Hepatocyte (in vitro differentiated cells): ENCODE data around the gene PEX1.

ENCODE experiments used
- CTCF ChIP-seq: fragments of 200-600 bp; sonication (generic); IDR thresholded peaks from 2 replicates; pipeline ENCODE4 v1.5.1; 2016; ENCODE audit warnings: antibody characterized with exemption, mild to moderate bottlenecking; ENCODE audit not compliant: poor library complexity
- EZH2 ChIP-seq: fragments of 200-600 bp; sonication (generic); IDR thresholded peaks from 2 replicates; pipeline ENCODE4 v1.6.1; 2016; ENCODE audit warnings: antibody characterized with exemption, mild to moderate bottlenecking, borderline replicate concordance

GRCh38 chr7:92448205-92448747 is 80.0 kb downstream of the PEX1 start:
- TF ChIP-seq CTCF = peak; percentile 50
- TF ChIP-seq EZH2 = no peak
